Fibroblast of peridontal ligament (primary cell): ENCODE results near the gene PLVAP.

Source experiments
- DNase-seq: peaks from one replicate; pipeline ENCODE4 v3.0.0-alpha.2; 2010; ENCODE audit errors: extremely low read depth

PLVAP gene

GRCh38 chr19:17376935-17377600, at the start of gene PLVAP:
TSS of gene PLVAP (minus strand) at chr19:17377342. CDS start at chr19:17377288, 54 bp downstream.
- no peak for DNase-seq

- no peak for DNase-seq
Observed at GRCh38 chr19:17424743-17425365, 47.7 kb upstream of the PLVAP start.

- DNase-seq, result no peak
Observed at GRCh38 chr19:17423429-17424208, 46.5 kb upstream of the PLVAP start.

GRCh38 chr19:17421942-17422341, 44.8 kb upstream of the PLVAP start:
- no peak for DNase-seq

GRCh38 chr19:17420475-17420924, 43.4 kb upstream of the PLVAP start:
- no peak for DNase-seq

GRCh38 chr19:17419621-17420474, 42.7 kb upstream of the PLVAP start, which contains the start of gene MVB12A:
TSS of gene MVB12A (plus strand) at chr19:17420047. CDS start at chr19:17420136, 89 bp downstream.
- DNase-seq, result peak; percentile 99

- no peak for DNase-seq
Observed at GRCh38 chr19:17419154-17419620, 42.0 kb upstream of the PLVAP start.

GRCh38 chr19:17418710-17419109, 41.6 kb upstream of the PLVAP start:
- DNase-seq, result no peak

- DNase-seq, result no peak
Observed at GRCh38 chr19:17415121-17415520, 38.0 kb upstream of the PLVAP start.

- DNase-seq, result no peak
Observed at GRCh38 chr19:17414097-17414496, 37.0 kb upstream of the PLVAP start.

- no peak for DNase-seq
Observed at GRCh38 chr19:17411801-17412200, 34.7 kb upstream of the PLVAP start.

GRCh38 chr19:17409990-17410389, 32.8 kb upstream of the PLVAP start:
- DNase-seq, result no peak

- DNase-seq, result no peak
Observed at GRCh38 chr19:17406887-17407196, 29.7 kb upstream of the PLVAP start.

GRCh38 chr19:17406046-17406886, 29.1 kb upstream of the PLVAP start:
- no peak for DNase-seq

GRCh38 chr19:17405250-17406045, 28.3 kb upstream of the PLVAP start, which contains the start of gene BST2:
TSS of gene BST2 (minus strand) at chr19:17405630. CDS start at chr19:17405575, 55 bp downstream.
- no peak for DNase-seq

- DNase-seq, result no peak
Observed at GRCh38 chr19:17404621-17405249, 27.6 kb upstream of the PLVAP start.

GRCh38 chr19:17404015-17404414, 26.9 kb upstream of the PLVAP start:
- no peak for DNase-seq

- no peak for DNase-seq
Observed at GRCh38 chr19:17402982-17403855, 26.1 kb upstream of the PLVAP start.
